LNCaP clone FGC (cell line): ENCODE measurements around the gene MLN.
"Not testable (repeated sequence)": the region's sequence is repeated elsewhere in the genome, so short reads cannot be mapped to it uniquely, and the experiment has no call there.

Source experiments
- DNase-seq: peaks from one replicate; pipeline ENCODE4 v3.0.0-alpha.2; 2011; ENCODE audit warnings: low read depth
- H3K4me3 ChIP-seq: 2 replicates; pipeline ENCODE4 v1.5.1; 2011; ENCODE audit warnings: mild to moderate bottlenecking, low read depth, low read length, control low read depth
- CTCF ChIP-seq: IDR thresholded peaks from 2 replicates; pipeline ENCODE4 v1.5.1; 2012; ENCODE audit warnings: mild to moderate bottlenecking; ENCODE audit not compliant: control insufficient read depth, insufficient read depth; ENCODE audit errors: extremely low read depth

MLN gene

GRCh38 chr6:33834401-33835392 lies 30.9 kb upstream of the MLN start:
- TF ChIP-seq CTCF = no peak
- H3K4me3 ChIP-seq = no peak overlapping the region
- no peak for DNase-seq

GRCh38 chr6:33833599-33833998 lies 29.8 kb upstream of the MLN start:
- no peak overlapping the region for H3K4me3 ChIP-seq
- no peak for DNase-seq
- no peak for TF ChIP-seq CTCF

- not testable (repeated sequence) for H3K4me3 ChIP-seq, DNase-seq
Observed at GRCh38 chr6:33832831-33833230, 29.0 kb upstream of the MLN start.

- not testable (repeated sequence) for DNase-seq, H3K4me3 ChIP-seq
Observed at GRCh38 chr6:33831725-33832124, 27.9 kb upstream of the MLN start.

- DNase-seq = no peak
- H3K4me3 ChIP-seq = no peak overlapping the region
- no peak for TF ChIP-seq CTCF
Observed at GRCh38 chr6:33830635-33831240, 26.9 kb upstream of the MLN start.

- no peak for TF ChIP-seq CTCF
- no peak for DNase-seq
- H3K4me3 ChIP-seq = no peak overlapping the region
Observed at GRCh38 chr6:33828764-33829731, 25.2 kb upstream of the MLN start.

- no peak for TF ChIP-seq CTCF
- DNase-seq = no peak
- H3K4me3 ChIP-seq = no peak overlapping the region
Observed at GRCh38 chr6:33828452-33828763, 24.6 kb upstream of the MLN start.
